CD4-positive, alpha-beta T cell (primary cell): ENCODE results near the gene SH3RF3. TPM values are rescaled to one million over a fixed set of nuclear protein-coding genes. Genes with fewer than 3 reads are reported as not detected.

Experiments used
- ATAC-seq: fragments of 200-7000 bp; cut with Tn5 transposase; one replicate; pipeline ENCODE4 v1.10.0; 2022; ENCODE audit warnings: mild to moderate bottlenecking; ENCODE audit not compliant: poor library complexity
- CTCF ChIA-PET: fragments of 350-600 bp; sonication (Branson Sonifier 250); formaldehyde crosslinking; loops from one replicate; lab custom pipeline; 2021; ENCODE audit warnings: antibody characterized with exemption, inconsistent platforms; lab: Charles Lee
- POLR2A ChIA-PET: fragments of 350-600 bp; sonication (Branson Sonifier 250); formaldehyde crosslinking; loops from one replicate; lab custom pipeline; 2021; ENCODE audit warnings: antibody characterized with exemption, inconsistent platforms; lab: Charles Lee
- DNase-seq, 14 experiments: peaks; one replicate each; pipeline ENCODE4 v3.0.0-alpha.2; 2013 to 2020; ENCODE audit warnings: mixed read lengths in 2 of 14
- H3K27ac ChIP-seq, 2 donors: one replicate each; pipeline versions ENCODE4 v1.5.1 to v1.7.0; 2013; ENCODE audit warnings: low read length in 2 of 2, low read depth in 1 of 2, mild to moderate bottlenecking in 1 of 2
- H3K27me3 ChIP-seq, 2 experiments: 1 replicate in 1 of 2; 2 replicates in 1 of 2; pipeline versions ENCODE4 v1.6.1 to v1.7.0; 2013; ENCODE audit warnings: low read length in 2 of 2, control low read depth in 1 of 2, mild to moderate bottlenecking in 1 of 2, moderate library complexity in 1 of 2; ENCODE audit not compliant: insufficient read depth in 2 of 2, control insufficient read depth in 1 of 2
- H3K36me3 ChIP-seq: one replicate; pipeline ENCODE4 v1.6.1; 2013; ENCODE audit warnings: low read length, control low read depth; ENCODE audit not compliant: insufficient read depth
- H3K4me1 ChIP-seq: one replicate; pipeline ENCODE4 v1.6.1; 2013; ENCODE audit warnings: low read length, control low read depth; ENCODE audit not compliant: insufficient read depth
- H3K4me3 ChIP-seq: one replicate; pipeline ENCODE4 v1.5.1; 2013; ENCODE audit warnings: mild to moderate bottlenecking, low read length, moderate library complexity
- H3K9me3 ChIP-seq, 2 experiments: 1 replicate in 1 of 2; 2 replicates in 1 of 2; pipeline versions ENCODE4 v1.6.1 to v1.7.0; 2013; ENCODE audit warnings: low read length in 2 of 2, mild to moderate bottlenecking in 2 of 2, control low read depth in 1 of 2, moderate library complexity in 1 of 2; ENCODE audit not compliant: control insufficient read depth in 1 of 2, insufficient read depth in 1 of 2
- H3K27ac Mint-ChIP-seq: one replicate; pipeline ENCODE4 v1.8.0; 2020; ENCODE audit warnings: mixed read lengths
- H3K27me3 Mint-ChIP-seq: one replicate; pipeline ENCODE4 v1.8.0; 2021; ENCODE audit warnings: mixed read lengths
- H3K36me3 Mint-ChIP-seq: one replicate; pipeline ENCODE4 v1.8.0; 2021; ENCODE audit warnings: low read depth, mixed read lengths
- H3K4me1 Mint-ChIP-seq: one replicate; pipeline ENCODE4 v1.8.0; 2021; ENCODE audit warnings: low read depth, mixed read lengths
- H3K4me3 Mint-ChIP-seq: one replicate; pipeline ENCODE4 v1.8.0; 2020; ENCODE audit warnings: mild to moderate bottlenecking, mixed read lengths
- H3K9me3 Mint-ChIP-seq: one replicate; pipeline ENCODE4 v1.8.0; 2020; ENCODE audit warnings: mixed read lengths
- CTCF ChIP-seq: fragments of 200-600 bp; IDR thresholded peaks from one replicate; pipeline ENCODE4 v1.8.0; 2022; ENCODE audit warnings: antibody characterized with exemption, mild to moderate bottlenecking
- intact Hi-C, 2 experiments: fragments of 100-400 bp; cut with DNase I in 1 of 2; cut with micrococcal nuclease in 1 of 2; formaldehyde crosslinking; loops; one replicate each; pipeline versions ENCODE4 v1.15.1 to v1.9.0; 2023 to 2025; cut with DNase I, micrococcal nuclease
- total RNA-seq, 174 experiments: library from RNA in 2 of 174; stranded (reverse) in 2 of 174; gene quantifications; one replicate each; pipeline ENCODE4 v1.2.3 and lab custom pipeline; 2021 to 2026

SH3RF3 gene
- total RNA-seq, 2 experiments from 2014 or later: 5.2 to 5.9 TPM

GRCh38 chr2:109312902-109313301, 183.9 kb downstream of the SH3RF3 start:
- ChIA-PET POLR2A (interaction anchor here (0.9 kb wide), 1 partner anchor 36 kb away, joined by 3 read pairs; no protein-coding TSS in a partner anchor), CTCF (no interaction called here)
- no peak for TF ChIP-seq CTCF
- H3K9me3 Mint-ChIP-seq: no peaks in the 10 kb centered on the region
- no peak overlapping the region for H3K4me3 Mint-ChIP-seq
- peaks cover 10% of the 10 kb centered on the region for H3K4me1 Mint-ChIP-seq
- no peaks in the 10 kb centered on the region for H3K36me3 Mint-ChIP-seq
- Histone ChIP-seq H3K9me3 (no peaks in the 10 kb centered on the region), H3K27ac (no peak overlapping the region), H3K4me1 (no peaks in the 10 kb centered on the region), H3K36me3 (no peaks in the 10 kb centered on the region), H3K27me3 (no peaks in the 10 kb centered on the region), H3K4me3 (no peak overlapping the region)
- intact Hi-C loops: no loop called here
- no peaks in the 10 kb centered on the region for H3K27me3 Mint-ChIP-seq
- no peak overlapping the region for H3K27ac Mint-ChIP-seq
- DNase-seq (no peak), ATAC-seq (no peak)

- H3K4me1 Mint-ChIP-seq: peaks cover 10% of the 10 kb centered on the region
- H3K9me3 ChIP-seq: no peaks in the 10 kb centered on the region
- no peak overlapping the region for H3K27ac Mint-ChIP-seq
- no peaks in the 10 kb centered on the region for H3K36me3 Mint-ChIP-seq
- ATAC-seq (no peak), DNase-seq (no peak)
- TF ChIP-seq CTCF: no peak
- ChIA-PET CTCF (no interaction called here), POLR2A (no interaction called here)
- no peaks in the 10 kb centered on the region for H3K27me3 Mint-ChIP-seq
- H3K4me3 Mint-ChIP-seq: no peak overlapping the region
- intact Hi-C loops: no loop called here
- no peak overlapping the region for H3K27ac ChIP-seq
- no peaks in the 10 kb centered on the region for H3K36me3 ChIP-seq
- H3K4me3 ChIP-seq: no peak overlapping the region
- no peaks in the 10 kb centered on the region for H3K27me3 ChIP-seq
- no peaks in the 10 kb centered on the region for H3K4me1 ChIP-seq
- H3K9me3 Mint-ChIP-seq: no peaks in the 10 kb centered on the region
These were observed 184.3 kb downstream of the SH3RF3 start for GRCh38 chr2:109313343-109313742.

GRCh38 chr2:109316091-109316490, 187.1 kb downstream of the SH3RF3 start:
- H3K27ac ChIP-seq: no peak overlapping the region
- Mint-ChIP-seq H3K36me3 (no peaks in the 10 kb centered on the region), H3K9me3 (no peaks in the 10 kb centered on the region), H3K4me3 (no peak overlapping the region), H3K27me3 (no peaks in the 10 kb centered on the region), H3K4me1 (peaks cover 34% of the 10 kb centered on the region), H3K27ac (peak overlapping the region; percentile 28)
- no peak overlapping the region for H3K4me3 ChIP-seq
- DNase-seq (no peak), ATAC-seq (peak; percentile 77)
- intact Hi-C loops: no loop called here
- ChIA-PET POLR2A (no interaction called here), CTCF (no interaction called here)
- TF ChIP-seq CTCF: no peak
- H3K9me3 ChIP-seq: no peaks in the 10 kb centered on the region
- H3K4me1 ChIP-seq: peaks cover 10% of the 10 kb centered on the region
- no peaks in the 10 kb centered on the region for H3K27me3 ChIP-seq
- no peaks in the 10 kb centered on the region for H3K36me3 ChIP-seq
